ENCODE results near the gene LIN37. TPM values are rescaled to one million over a fixed set of nuclear protein-coding genes. Genes with fewer than 3 reads are reported as not detected.

Gene LIN37
- total RNA-seq, 1 experiment from 2014 or later: 6.4 TPM

DNA sequence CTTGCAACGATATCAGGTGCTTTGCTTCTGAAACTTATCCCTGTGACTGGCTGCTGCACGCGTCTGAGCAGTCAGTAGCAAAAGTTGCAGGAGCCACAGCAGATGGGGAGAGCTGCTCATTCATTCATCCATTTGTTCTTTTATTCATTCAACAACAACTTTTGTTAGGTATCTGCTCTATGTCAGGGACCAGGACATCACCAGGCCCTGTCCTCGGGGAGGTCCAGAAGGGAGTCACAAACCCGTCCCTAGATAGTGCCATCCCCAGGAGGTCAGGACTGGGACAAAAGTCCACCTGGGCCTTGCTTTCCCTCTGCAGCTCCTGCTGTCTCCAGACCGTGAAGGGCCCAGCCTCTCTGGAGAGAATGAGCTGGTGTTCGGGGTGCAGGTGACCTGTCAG lies 29.6 kb downstream of the LIN37 start (continued):
- TF ChIP-seq, protein P1, sequence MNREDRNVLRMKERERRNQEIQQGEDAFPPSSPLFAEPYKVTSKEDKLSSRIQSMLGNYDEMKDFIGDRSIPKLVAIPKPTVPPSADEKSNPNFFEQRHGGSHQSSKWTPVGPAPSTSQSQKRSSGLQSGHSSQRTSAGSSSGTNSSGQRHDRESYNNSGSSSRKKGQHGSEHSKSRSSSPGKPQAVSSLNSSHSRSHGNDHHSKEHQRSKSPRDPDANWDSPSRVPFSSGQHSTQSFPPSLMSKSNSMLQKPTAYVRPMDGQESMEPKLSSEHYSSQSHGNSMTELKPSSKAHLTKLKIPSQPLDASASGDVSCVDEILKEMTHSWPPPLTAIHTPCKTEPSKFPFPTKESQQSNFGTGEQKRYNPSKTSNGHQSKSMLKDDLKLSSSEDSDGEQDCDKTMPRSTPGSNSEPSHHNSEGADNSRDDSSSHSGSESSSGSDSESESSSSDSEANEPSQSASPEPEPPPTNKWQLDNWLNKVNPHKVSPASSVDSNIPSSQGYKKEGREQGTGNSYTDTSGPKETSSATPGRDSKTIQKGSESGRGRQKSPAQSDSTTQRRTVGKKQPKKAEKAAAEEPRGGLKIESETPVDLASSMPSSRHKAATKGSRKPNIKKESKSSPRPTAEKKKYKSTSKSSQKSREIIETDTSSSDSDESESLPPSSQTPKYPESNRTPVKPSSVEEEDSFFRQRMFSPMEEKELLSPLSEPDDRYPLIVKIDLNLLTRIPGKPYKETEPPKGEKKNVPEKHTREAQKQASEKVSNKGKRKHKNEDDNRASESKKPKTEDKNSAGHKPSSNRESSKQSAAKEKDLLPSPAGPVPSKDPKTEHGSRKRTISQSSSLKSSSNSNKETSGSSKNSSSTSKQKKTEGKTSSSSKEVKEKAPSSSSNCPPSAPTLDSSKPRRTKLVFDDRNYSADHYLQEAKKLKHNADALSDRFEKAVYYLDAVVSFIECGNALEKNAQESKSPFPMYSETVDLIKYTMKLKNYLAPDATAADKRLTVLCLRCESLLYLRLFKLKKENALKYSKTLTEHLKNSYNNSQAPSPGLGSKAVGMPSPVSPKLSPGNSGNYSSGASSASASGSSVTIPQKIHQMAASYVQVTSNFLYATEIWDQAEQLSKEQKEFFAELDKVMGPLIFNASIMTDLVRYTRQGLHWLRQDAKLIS (CRISPR knock-in tag; IDR thresholded peaks at IDR 0.05; ENCODE audit: borderline replicate concordance): no peak
- TF ChIP-seq, protein P2, sequence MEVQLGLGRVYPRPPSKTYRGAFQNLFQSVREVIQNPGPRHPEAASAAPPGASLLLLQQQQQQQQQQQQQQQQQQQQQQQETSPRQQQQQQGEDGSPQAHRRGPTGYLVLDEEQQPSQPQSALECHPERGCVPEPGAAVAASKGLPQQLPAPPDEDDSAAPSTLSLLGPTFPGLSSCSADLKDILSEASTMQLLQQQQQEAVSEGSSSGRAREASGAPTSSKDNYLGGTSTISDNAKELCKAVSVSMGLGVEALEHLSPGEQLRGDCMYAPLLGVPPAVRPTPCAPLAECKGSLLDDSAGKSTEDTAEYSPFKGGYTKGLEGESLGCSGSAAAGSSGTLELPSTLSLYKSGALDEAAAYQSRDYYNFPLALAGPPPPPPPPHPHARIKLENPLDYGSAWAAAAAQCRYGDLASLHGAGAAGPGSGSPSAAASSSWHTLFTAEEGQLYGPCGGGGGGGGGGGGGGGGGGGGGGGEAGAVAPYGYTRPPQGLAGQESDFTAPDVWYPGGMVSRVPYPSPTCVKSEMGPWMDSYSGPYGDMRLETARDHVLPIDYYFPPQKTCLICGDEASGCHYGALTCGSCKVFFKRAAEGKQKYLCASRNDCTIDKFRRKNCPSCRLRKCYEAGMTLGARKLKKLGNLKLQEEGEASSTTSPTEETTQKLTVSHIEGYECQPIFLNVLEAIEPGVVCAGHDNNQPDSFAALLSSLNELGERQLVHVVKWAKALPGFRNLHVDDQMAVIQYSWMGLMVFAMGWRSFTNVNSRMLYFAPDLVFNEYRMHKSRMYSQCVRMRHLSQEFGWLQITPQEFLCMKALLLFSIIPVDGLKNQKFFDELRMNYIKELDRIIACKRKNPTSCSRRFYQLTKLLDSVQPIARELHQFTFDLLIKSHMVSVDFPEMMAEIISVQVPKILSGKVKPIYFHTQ (CRISPR knock-in tag; IDR thresholded peaks at IDR 0.05): no peak
- TF ChIP-seq, protein P3, sequence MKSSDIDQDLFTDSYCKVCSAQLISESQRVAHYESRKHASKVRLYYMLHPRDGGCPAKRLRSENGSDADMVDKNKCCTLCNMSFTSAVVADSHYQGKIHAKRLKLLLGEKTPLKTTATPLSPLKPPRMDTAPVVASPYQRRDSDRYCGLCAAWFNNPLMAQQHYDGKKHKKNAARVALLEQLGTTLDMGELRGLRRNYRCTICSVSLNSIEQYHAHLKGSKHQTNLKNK (CRISPR knock-in tag; IDR thresholded peaks at IDR 0.05): no peak
- TF ChIP-seq, protein P4, sequence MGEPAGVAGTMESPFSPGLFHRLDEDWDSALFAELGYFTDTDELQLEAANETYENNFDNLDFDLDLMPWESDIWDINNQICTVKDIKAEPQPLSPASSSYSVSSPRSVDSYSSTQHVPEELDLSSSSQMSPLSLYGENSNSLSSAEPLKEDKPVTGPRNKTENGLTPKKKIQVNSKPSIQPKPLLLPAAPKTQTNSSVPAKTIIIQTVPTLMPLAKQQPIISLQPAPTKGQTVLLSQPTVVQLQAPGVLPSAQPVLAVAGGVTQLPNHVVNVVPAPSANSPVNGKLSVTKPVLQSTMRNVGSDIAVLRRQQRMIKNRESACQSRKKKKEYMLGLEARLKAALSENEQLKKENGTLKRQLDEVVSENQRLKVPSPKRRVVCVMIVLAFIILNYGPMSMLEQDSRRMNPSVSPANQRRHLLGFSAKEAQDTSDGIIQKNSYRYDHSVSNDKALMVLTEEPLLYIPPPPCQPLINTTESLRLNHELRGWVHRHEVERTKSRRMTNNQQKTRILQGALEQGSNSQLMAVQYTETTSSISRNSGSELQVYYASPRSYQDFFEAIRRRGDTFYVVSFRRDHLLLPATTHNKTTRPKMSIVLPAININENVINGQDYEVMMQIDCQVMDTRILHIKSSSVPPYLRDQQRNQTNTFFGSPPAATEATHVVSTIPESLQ (CRISPR knock-in tag; IDR thresholded peaks at IDR 0.05): no peak
- TF ChIP-seq KAT7 (CRISPR knock-in tag; IDR thresholded peaks at IDR 0.05; ENCODE audit: borderline replicate concordance): no peak
- TF ChIP-seq MYBL2 (CRISPR knock-in tag; IDR thresholded peaks at IDR 0.05): no peak
- no peak for TF ChIP-seq IRF2 (CRISPR knock-in tag; IDR thresholded peaks at IDR 0.05; ENCODE audit: borderline replicate concordance, low read depth)
- TF ChIP-seq, protein P5, sequence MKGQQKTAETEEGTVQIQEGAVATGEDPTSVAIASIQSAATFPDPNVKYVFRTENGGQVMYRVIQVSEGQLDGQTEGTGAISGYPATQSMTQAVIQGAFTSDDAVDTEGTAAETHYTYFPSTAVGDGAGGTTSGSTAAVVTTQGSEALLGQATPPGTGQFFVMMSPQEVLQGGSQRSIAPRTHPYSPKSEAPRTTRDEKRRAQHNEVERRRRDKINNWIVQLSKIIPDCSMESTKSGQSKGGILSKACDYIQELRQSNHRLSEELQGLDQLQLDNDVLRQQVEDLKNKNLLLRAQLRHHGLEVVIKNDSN (CRISPR knock-in tag; IDR thresholded peaks at IDR 0.05): no peak
- TF ChIP-seq ZNF263 (CRISPR knock-in tag; IDR thresholded peaks at IDR 0.05; ENCODE audit: low read depth): no peak

DNA sequence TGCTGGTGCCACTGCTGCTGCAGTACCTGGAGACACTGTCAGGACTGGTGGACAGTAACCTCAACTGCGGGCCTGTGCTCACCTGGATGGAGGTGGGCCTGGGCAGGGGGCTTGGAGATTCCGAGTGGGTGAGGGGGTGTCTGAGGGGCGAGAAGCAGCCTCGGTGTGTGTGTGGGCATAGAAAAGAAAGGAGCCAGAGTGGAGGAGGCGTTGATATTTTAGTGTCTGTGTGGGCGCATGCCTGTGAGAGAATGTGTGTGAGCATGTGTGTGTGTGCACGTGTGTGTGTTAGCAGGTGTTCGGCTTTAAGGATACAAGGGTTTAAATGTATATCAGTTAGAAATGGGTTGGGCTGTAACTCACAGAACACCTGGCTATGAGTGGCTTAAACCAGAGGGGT lies 30.7 kb downstream of the LIN37 start:
- Mint-ChIP-seq H3K36me3 (no peaks in the 10 kb centered on the region), H3K4me3 (no peak overlapping the region), H3K9me3 (no peaks in the 10 kb centered on the region), H3K27ac (no peak overlapping the region), H3K4me1 (peaks cover 47% of the 10 kb centered on the region), H3K27me3 (ENCODE audit: low read depth) (peaks cover 20% of the 10 kb centered on the region)
- POLR2A ChIA-PET: no interaction called here
- no peak for DNase-seq (ENCODE audit: low spot score)
- CTCF ChIA-PET: no interaction called here
- no peak for ATAC-seq
- TF ChIP-seq, protein P6, sequence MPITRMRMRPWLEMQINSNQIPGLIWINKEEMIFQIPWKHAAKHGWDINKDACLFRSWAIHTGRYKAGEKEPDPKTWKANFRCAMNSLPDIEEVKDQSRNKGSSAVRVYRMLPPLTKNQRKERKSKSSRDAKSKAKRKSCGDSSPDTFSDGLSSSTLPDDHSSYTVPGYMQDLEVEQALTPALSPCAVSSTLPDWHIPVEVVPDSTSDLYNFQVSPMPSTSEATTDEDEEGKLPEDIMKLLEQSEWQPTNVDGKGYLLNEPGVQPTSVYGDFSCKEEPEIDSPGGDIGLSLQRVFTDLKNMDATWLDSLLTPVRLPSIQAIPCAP (CRISPR knock-in tag; IDR thresholded peaks at IDR 0.05): no peak
- TF ChIP-seq, protein P7, sequence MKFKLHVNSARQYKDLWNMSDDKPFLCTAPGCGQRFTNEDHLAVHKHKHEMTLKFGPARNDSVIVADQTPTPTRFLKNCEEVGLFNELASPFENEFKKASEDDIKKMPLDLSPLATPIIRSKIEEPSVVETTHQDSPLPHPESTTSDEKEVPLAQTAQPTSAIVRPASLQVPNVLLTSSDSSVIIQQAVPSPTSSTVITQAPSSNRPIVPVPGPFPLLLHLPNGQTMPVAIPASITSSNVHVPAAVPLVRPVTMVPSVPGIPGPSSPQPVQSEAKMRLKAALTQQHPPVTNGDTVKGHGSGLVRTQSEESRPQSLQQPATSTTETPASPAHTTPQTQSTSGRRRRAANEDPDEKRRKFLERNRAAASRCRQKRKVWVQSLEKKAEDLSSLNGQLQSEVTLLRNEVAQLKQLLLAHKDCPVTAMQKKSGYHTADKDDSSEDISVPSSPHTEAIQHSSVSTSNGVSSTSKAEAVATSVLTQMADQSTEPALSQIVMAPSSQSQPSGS (CRISPR knock-in tag; IDR thresholded peaks at IDR 0.05; ENCODE audit: borderline replicate concordance, low read depth): no peak
- TF ChIP-seq RORB (CRISPR knock-in tag; IDR thresholded peaks at IDR 0.05) (no peak), KAT7 (CRISPR knock-in tag; IDR thresholded peaks at IDR 0.05; ENCODE audit: borderline replicate concordance) (no peak), TP53 (CRISPR knock-in tag; IDR thresholded peaks at IDR 0.05) (no peak), RELA (CRISPR knock-in tag; IDR thresholded peaks at IDR 0.05; ENCODE audit: borderline replicate concordance) (no peak), NFYB (CRISPR knock-in tag; conservative IDR thresholded peaks at IDR 0.05; ENCODE audit: low read depth) (no peak), CREM (CRISPR knock-in tag; IDR thresholded peaks at IDR 0.05) (no peak), ZNF138 (CRISPR knock-in tag; conservative IDR thresholded peaks at IDR 0.05) (no peak), NFATC4 (CRISPR knock-in tag; IDR thresholded peaks at IDR 0.05) (no peak), ZNF317 (CRISPR knock-in tag; IDR thresholded peaks at IDR 0.05; ENCODE audit: borderline replicate concordance, low read depth) (no peak), NR1H2 (CRISPR knock-in tag; IDR thresholded peaks at IDR 0.05) (no peak)
- TF ChIP-seq, protein P8, sequence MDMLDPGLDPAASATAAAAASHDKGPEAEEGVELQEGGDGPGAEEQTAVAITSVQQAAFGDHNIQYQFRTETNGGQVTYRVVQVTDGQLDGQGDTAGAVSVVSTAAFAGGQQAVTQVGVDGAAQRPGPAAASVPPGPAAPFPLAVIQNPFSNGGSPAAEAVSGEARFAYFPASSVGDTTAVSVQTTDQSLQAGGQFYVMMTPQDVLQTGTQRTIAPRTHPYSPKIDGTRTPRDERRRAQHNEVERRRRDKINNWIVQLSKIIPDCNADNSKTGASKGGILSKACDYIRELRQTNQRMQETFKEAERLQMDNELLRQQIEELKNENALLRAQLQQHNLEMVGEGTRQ (CRISPR knock-in tag; IDR thresholded peaks at IDR 0.05): no peak
- TF ChIP-seq, protein P9, sequence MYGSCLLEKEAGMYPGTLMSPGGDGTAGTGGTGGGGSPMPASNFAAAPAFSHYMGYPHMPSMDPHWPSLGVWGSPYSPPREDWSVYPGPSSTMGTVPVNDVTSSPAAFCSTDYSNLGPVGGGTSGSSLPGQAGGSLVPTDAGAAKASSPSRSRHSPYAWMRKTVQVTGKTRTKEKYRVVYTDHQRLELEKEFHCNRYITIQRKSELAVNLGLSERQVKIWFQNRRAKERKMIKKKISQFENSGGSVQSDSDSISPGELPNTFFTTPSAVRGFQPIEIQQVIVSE (CRISPR knock-in tag; IDR thresholded peaks at IDR 0.05; ENCODE audit: borderline replicate concordance): no peak
